Cardiac muscle cell (in vitro differentiated cells and primary cell): ENCODE measurements around the gene RASA3. TPM values are rescaled to one million over a fixed set of nuclear protein-coding genes. Genes with fewer than 3 reads are reported as not detected.
"Not testable (repeated sequence)": the region's sequence is repeated elsewhere in the genome, so short reads cannot be mapped to it uniquely, and the experiment has no call there.

Experiments used
- DNase-seq, 2 donors: peaks; one replicate each; pipeline versions ENCODE4 v3.0.0 to v3.0.0-alpha.2; 2010 to 2017; ENCODE audit warnings: low read depth in 1 of 2, low spot score in 1 of 2
- H3K27ac ChIP-seq: fragments of 200-600 bp; sonication (generic); 2 replicates; pipeline ENCODE4 v1.5.1; 2016
- H3K27me3 ChIP-seq: fragments of 200-600 bp; sonication (generic); 2 replicates; pipeline ENCODE4 v1.6.0; 2016; ENCODE audit warnings: control low read depth
- H3K36me3 ChIP-seq: fragments of 200-600 bp; sonication (generic); 2 replicates; pipeline ENCODE4 v1.5.1; 2016; ENCODE audit warnings: control low read depth
- H3K4me1 ChIP-seq: fragments of 200-600 bp; sonication (generic); 2 replicates; pipeline ENCODE4 v1.8.1; 2017; ENCODE audit warnings: low read depth, mild to moderate bottlenecking, mixed run types
- H3K4me3 ChIP-seq: fragments of 200-600 bp; sonication (generic); 2 replicates; pipeline ENCODE4 v1.5.1; 2016; ENCODE audit warnings: mild to moderate bottlenecking
- H3K9me3 ChIP-seq: fragments of 200-600 bp; sonication (generic); 2 replicates; pipeline ENCODE4 v1.5.1; 2017; ENCODE audit warnings: low read depth, mild to moderate bottlenecking, control low read depth
- CTCF ChIP-seq: IDR thresholded peaks from 2 replicates; pipeline ENCODE4 v1.5.1; 2012; ENCODE audit warnings: low read depth, mild to moderate bottlenecking, low read length
- polyA plus RNA-seq: library from polyadenylated mRNA; unstranded; fragments of >200 nt; fragmentation: Nextera tagmentation; extraction: Ambion mirVana; gene quantifications from 2 replicates; pipeline ENCODE4 v1.2.1, GENCODE V29; 2016
- total RNA-seq: library from RNA; depleted of rRNA; stranded (reverse); fragments of >200 nt; gene quantifications from 2 replicates; pipeline ENCODE4 v1.2.3, GENCODE V29; 2016

RASA3 gene
- total and polyA plus RNA-seq, 2 experiments from 2014 or later = 14.0 to 26.0 TPM

DNA sequence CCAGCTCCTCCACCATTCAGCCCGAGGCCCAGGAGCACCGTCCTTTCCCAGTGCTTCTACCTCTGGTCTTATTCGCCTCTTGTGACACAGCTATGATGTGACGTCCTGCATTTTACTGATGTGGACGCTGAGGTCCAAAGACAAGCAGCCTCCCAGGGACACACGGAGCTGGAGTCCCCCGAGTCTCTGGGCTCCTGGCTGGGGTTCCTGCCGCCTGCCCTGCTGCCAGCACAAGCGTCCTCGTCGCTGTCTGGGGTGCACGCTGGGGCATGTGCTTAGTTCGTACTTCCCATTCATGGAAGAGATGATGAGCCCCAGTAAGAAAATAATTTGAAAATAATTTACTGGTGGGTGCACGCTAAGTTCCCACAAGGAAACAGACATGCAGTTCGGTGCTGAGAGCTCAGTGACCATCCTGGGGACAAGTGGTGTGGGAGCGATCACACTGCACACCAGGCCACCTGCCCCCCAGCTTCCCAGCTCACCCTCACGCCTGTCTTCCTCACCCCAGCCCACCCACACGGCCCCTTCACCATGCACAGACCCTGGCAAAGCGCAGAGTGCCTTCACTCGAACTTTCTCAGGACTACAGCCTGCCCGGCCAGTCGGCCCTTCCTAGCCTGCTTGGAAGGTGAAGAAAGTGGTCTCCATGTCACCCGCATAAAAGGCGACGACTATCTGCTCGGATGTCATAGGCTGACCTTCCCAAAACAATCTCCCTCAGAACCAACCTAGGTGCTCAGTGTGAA is 32.4 kb upstream of the RASA3 start:
- no peak for TF ChIP-seq CTCF
- no peak overlapping the region for H3K27ac ChIP-seq
- H3K9me3 ChIP-seq = no peaks in the 10 kb centered on the region
- no peak overlapping the region for H3K4me3 ChIP-seq
- H3K36me3 ChIP-seq = no peaks in the 10 kb centered on the region
- DNase-seq = no peak
- H3K4me1 ChIP-seq = no peaks in the 10 kb centered on the region
- H3K27me3 ChIP-seq = no peaks in the 10 kb centered on the region

GRCh38 chr13:114164053-114164452 is 31.6 kb upstream of the RASA3 start:
- DNase-seq = no peak
- no peak overlapping the region for H3K4me3 ChIP-seq
- H3K27me3 ChIP-seq = no peaks in the 10 kb centered on the region
- H3K36me3 ChIP-seq = no peaks in the 10 kb centered on the region
- H3K27ac ChIP-seq = no peak overlapping the region
- TF ChIP-seq CTCF = no peak
- no peaks in the 10 kb centered on the region for H3K9me3 ChIP-seq
- H3K4me1 ChIP-seq = no peaks in the 10 kb centered on the region

GRCh38 chr13:114162533-114162922 is 30.1 kb upstream of the RASA3 start:
- DNase-seq = no peak
- Histone ChIP-seq H3K27ac (no peak overlapping the region), H3K4me1 (no peaks in the 10 kb centered on the region), H3K4me3 (no peak overlapping the region), H3K9me3 (no peaks in the 10 kb centered on the region), H3K27me3 (no peaks in the 10 kb centered on the region), H3K36me3 (no peaks in the 10 kb centered on the region)
- no peak for TF ChIP-seq CTCF

DNA sequence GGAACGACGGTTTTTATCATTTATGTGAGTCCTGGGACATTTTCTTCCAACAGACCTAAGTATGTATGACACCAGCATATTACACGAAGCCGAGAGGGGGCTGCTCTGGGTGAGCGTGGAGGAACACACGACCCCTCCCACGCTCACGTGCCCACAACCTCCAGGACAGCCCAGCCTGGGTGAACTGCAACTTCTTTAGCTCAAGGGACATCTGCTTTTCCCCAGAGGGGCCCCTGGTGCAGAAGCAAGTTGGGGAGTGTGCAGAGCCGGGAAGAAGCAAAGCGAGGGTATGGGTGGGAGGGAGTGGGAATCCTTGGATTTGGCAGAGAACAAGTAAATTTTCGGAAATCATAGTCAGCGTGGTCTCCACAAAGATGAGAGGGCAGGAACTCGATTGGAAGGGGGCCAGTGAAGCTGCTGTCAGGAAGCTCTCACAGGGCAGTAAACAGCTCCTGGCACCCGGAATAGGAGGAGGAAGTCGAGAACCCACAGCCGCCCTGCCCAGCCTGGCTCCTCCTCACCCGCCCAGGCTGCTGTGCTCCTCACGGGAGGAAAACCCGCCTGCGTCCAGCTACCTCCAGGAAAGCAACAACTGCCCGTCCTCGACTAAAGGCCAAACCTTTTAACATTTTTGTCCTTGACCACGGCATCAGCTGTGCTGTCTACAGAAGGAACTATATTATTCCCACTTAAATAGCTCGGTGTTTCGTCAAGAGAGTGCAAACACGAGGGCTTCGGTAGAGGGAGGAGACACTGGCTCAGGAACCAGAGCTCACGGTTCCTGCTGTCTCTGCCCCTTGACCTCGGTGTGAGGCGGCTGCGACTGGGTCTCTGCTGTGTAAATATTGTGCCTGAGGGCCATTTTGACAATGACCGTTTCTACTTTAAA is 29.5 kb upstream of the RASA3 start:
- DNase-seq = peak in 1 of 2 donors; percentile 82
- H3K27me3 ChIP-seq = no peaks in the 10 kb centered on the region
- TF ChIP-seq CTCF = no peak
- no peaks in the 10 kb centered on the region for H3K36me3 ChIP-seq
- H3K27ac ChIP-seq = no peak overlapping the region
- H3K4me3 ChIP-seq = no peak overlapping the region
- no peaks in the 10 kb centered on the region for H3K4me1 ChIP-seq
- no peaks in the 10 kb centered on the region for H3K9me3 ChIP-seq

DNA sequence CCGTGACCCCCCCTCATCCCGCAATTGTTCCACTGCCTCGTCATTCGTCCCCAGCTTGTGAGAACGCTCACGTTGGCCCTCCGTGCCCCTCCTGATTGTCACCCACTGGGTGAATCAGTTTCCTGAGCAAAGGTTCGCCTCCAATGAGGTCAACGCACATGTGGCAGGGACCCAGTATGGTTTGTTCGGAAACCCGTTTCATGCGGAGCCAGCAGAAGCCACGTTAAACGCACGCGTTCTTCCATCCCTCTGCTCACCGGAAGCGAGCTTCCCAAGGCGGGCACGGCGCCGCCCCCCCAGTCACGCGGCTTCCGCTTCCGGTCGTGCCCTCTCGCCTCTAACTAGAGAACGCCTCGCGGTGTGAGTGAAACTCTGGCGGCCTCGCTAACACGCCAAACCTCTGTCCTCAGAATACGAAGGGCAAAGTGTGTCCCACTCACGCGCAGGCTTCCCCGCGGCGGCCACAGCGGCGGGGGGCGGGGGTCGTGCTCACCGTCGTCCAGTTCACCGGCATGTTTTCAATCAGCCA is 28.7 kb upstream of the RASA3 start:
- H3K4me3 ChIP-seq = no peak overlapping the region
- no peak for TF ChIP-seq CTCF
- no peak for DNase-seq
- H3K36me3 ChIP-seq = no peaks in the 10 kb centered on the region
- no peak overlapping the region for H3K27ac ChIP-seq
- no peaks in the 10 kb centered on the region for H3K9me3 ChIP-seq
- no peaks in the 10 kb centered on the region for H3K27me3 ChIP-seq
- H3K4me1 ChIP-seq = no peaks in the 10 kb centered on the region

DNA sequence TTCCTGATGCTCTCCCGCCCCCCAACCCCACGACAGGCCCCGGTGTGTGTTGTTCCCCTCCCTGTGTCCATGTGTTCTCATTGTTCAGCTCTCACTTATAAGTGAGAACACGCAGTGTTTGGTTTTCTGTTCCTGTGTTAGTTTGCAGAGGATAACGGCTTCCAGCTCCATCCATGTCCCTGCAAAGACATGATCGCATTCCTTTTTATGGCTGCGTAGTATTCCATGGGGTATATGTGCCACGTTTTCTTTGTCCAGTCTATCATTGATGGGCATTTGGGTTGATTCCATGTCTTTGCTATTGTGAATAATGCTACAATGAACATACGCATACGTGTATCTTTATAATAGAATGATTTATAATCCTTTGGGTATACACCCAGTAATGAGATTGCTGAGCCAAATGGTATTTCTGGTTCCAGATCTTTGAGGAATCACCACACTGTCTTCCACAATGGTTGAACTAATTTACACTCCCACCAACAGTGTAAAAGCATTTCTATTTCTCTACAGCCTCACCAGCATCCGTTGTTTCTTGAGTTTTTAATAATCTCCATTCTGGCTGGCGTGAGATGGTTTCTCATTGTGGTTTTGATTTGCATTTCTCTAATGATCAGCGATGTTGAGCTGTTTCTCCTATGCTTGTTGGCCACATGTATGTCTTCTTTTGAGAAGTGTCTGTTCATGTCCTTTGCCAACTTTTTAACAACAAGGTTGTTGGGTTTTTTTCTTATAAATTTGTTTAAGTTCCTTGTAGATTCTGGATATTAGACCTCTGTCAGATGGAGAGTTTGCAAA is 26.6 kb upstream of the RASA3 start:
- DNase-seq, H3K4me3 ChIP-seq, H3K36me3 ChIP-seq, H3K4me1 ChIP-seq, H3K27ac ChIP-seq, H3K27me3 ChIP-seq, H3K9me3 ChIP-seq: not testable (repeated sequence)
